NCI-H2227 treated with DMSO at 0.1 percent for 48 hours (cell line): ENCODE data around the gene RPS26.
A peak's percentile ranks its signal among the peaks of the same experiment; 100 is the strongest.
"Not testable (repeated sequence)": the region's sequence is repeated elsewhere in the genome, so short reads cannot be mapped to it uniquely, and the experiment has no call there.

ENCODE experiments used
- DNase-seq: peaks from one replicate; lab custom pipeline; 2025; lab: John Stamatoyannopoulos, UW

RPS26 gene

GRCh38 chr12:56041552-56042429 lies at the start of gene RPS26:
Gene RPS26 (plus strand): TSS chr12:56041918. CDS start chr12:56042167, 249 bp downstream.
- DNase-seq, result peak; percentile 98

GRCh38 chr12:55993230-55993853 lies 48.4 kb upstream of the RPS26 start:
- DNase-seq, result no peak

- DNase-seq, result no peak
These were observed 46.4 kb upstream of the RPS26 start for GRCh38 chr12:55995366-55995765.

GRCh38 chr12:55996201-55996714 lies 45.5 kb upstream of the RPS26 start:
- peak; percentile 57 for DNase-seq

GRCh38 chr12:55996715-55997534 lies 44.8 kb upstream of the RPS26 start, which contains the start of gene SUOX:
Gene SUOX (plus strand): TSS chr12:55997276. CDS start chr12:56002222, 4,946 bp downstream.
- peak; percentile 92 for DNase-seq

GRCh38 chr12:55997535-55997859 lies 44.2 kb upstream of the RPS26 start:
- DNase-seq, result no peak

GRCh38 chr12:55999522-55999921 lies 42.2 kb upstream of the RPS26 start:
- DNase-seq, result not testable (repeated sequence)

GRCh38 chr12:55999999-56000540 lies 41.6 kb upstream of the RPS26 start:
- not testable (repeated sequence) for DNase-seq

- DNase-seq, result no peak
These were observed 40.1 kb upstream of the RPS26 start for GRCh38 chr12:56001487-56002100.

- DNase-seq, result not testable (repeated sequence)
These were observed 38.3 kb upstream of the RPS26 start for GRCh38 chr12:56003376-56003775.

- no peak for DNase-seq
These were observed 37.5 kb upstream of the RPS26 start for GRCh38 chr12:56004211-56004610.

- DNase-seq, result peak; percentile 39
These were observed 33.9 kb upstream of the RPS26 start for GRCh38 chr12:56007564-56008559.

GRCh38 chr12:56010111-56010570 lies 31.6 kb upstream of the RPS26 start:
- no peak for DNase-seq

- DNase-seq, result no peak
These were observed 30.1 kb upstream of the RPS26 start for GRCh38 chr12:56011509-56012090.

- DNase-seq, result no peak
These were observed 28.2 kb upstream of the RPS26 start for GRCh38 chr12:56013482-56013881.

- no peak for DNase-seq
These were observed 27.5 kb upstream of the RPS26 start for GRCh38 chr12:56014205-56014604.

- no peak for DNase-seq
These were observed 24.5 kb upstream of the RPS26 start for GRCh38 chr12:56017181-56017580.

GRCh38 chr12:56018356-56018755 lies 23.4 kb upstream of the RPS26 start:
- no peak for DNase-seq

GRCh38 chr12:56020423-56021184 lies 21.1 kb upstream of the RPS26 start, which contains the start of gene IKZF4:
Gene IKZF4 (plus strand): TSS chr12:56021043. CDS start chr12:56021494, 451 bp downstream.
- DNase-seq, result peak; percentile 71
